Epidermal melanocyte (primary cell): ENCODE data around the gene ISM2.

Source experiments
- DNase-seq: peaks from one replicate; pipeline ENCODE4 v3.0.0; 2011; ENCODE audit warnings: low spot score; ENCODE audit not compliant: insufficient read length

The ISM2 gene

DNA sequence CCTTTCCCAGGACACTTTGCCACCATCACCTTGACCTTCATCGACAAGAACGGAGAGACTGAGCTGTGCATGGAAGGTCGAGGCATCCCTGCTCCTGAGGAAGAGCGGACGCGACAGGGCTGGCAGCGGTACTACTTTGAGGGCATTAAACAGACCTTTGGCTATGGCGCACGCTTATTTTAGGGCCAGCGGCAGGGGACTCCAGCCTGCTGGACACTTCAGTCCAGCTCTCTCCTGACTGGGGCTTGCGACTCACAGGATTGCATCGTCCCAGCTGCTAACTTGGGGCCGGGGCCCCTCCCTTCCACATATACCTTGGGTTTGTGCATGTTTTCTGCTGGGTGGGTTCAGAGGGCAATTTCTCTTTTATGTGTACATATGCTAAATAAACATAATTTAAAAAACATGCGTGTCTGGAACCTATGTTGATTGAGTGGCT, 29.5 kb downstream of the ISM2 start:
- DNase-seq: no peak

GRCh38 chr14:77467801-77468200, 30.8 kb downstream of the ISM2 start:
- DNase-seq: no peak

DNA sequence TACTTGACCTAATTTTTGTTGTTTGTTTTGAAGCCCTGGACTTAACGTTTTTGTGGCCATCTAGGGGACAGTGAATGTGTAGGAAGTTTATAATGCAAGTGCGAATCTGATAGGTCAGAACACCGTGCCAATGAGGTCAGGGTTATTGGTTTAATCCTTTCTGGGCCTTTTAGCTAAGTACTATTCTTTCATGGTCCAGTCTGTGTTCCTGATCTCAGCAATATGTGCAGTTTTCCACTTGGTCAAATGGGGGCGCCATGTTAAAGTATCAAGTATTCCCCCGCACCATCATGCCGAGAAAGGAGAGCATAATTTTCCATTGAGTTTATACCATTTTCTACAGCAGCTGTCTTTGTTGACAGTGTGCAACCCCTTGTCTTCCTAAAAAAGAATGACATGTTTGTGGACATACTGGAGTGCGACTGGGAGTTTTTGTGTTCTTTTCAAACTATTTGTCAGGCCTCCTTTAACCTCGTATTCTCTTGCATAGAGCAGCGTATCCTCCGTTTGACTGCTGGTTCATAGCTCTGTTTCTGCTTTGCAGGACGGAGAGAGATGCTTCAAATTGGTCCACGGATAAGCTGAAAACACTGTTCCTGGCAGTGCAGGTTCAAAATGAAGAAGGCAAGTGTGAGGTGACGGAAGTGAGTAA, 39.4 kb downstream of the ISM2 start:
- DNase-seq: no peak

DNA sequence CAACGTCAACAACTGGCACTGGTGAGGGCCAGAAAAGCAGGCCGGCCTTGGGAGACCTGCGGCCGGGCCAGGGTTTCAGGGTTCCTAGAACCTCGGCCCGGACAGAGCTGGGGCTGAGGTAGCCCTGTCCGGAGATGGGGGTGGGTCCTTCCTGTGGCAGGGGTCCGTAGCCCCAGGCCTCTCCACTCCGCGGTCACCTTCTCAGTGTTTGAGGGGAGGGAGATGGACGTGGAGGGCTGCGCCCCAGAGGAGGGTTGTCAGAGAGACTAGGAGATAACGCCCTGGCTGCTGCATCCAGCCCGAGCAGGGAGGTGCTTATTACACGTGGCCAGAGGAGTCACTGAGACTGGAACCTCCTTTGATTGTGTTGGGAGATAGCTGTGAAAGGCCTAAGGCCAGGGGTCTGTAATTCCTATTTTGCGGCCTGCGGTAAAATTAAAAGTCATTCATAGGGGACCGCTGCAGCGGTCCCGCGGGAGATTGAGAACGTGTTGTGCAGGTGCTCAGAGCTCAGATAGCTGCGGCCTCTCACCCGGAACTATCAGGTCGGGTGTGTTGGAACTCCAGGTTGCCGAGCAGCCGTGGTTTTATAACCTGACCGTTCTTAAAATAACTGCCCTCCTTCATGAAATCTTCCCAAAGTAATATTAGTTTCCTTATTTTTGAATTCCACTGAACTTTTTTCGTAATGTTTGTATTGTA, 40.2 kb downstream of the ISM2 start:
- no peak for DNase-seq

DNA sequence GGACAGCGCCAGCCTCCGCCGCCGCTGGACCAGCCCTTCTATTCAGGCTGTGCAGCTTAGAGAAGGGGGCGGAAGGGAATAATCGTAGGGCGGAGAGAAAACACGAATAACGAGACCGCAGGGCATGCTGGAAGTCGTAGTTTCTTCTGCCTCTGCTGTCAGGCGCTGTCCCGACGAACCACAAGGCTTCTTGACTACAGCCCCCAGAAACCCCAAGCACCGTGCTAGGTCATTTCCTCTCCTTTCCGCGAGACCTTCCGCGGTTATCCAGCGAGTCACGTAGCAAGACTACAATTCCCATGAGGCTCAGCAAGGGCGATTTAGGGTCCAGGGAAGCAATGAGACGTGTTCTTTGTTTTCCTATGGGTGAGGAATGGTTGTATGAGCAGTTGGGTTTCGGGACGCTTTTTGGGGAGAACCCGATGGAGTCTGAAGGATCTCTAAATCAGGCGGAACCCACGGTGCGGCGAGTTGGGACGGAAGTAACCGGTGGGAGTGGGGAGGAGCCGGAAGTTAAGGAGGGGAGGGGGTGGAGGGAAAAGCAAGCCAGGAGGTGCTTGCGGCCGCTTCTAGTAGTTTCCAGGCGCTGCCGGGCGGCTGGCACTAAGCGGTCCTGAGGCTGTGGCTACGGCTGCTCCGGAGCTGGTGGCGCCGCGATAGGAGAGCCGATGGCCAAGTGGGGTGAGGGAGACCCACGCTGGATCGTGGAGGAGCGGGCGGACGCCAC, 40.9 kb downstream of the ISM2 start, which contains the start of the genes AHSA1 and VIPAS39:
TSS of gene AHSA1 (plus strand) at position 572 of the 727 bp plus-strand sequence. CDS start at position 669, 97 bp downstream.
TSS of gene VIPAS39 (minus strand) at position 80 of the 727 bp plus-strand sequence. CDS start 3,499 bp downstream, outside the sequence.
- peak; percentile 84 for DNase-seq

DNA sequence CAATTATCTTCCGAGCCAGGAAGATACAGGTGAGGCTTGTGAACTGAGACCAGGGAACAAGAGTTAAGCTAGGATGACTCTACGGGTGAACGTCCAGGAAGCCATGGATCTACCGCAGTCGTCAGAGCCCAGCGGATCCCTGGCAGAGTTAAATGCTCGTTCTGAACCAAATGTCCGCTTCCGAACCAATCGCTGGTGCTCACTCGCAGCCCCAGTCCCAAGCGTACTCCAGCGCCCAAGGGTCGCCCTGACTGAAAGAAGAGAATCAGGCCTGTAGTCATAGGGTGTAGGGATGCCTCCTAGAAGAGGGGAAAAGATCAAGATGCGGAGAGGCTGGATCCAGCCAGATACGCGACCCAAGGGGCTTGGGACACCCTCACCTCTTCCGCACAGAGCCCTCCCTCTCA, 41.5 kb downstream of the ISM2 start:
- no peak for DNase-seq

DNA sequence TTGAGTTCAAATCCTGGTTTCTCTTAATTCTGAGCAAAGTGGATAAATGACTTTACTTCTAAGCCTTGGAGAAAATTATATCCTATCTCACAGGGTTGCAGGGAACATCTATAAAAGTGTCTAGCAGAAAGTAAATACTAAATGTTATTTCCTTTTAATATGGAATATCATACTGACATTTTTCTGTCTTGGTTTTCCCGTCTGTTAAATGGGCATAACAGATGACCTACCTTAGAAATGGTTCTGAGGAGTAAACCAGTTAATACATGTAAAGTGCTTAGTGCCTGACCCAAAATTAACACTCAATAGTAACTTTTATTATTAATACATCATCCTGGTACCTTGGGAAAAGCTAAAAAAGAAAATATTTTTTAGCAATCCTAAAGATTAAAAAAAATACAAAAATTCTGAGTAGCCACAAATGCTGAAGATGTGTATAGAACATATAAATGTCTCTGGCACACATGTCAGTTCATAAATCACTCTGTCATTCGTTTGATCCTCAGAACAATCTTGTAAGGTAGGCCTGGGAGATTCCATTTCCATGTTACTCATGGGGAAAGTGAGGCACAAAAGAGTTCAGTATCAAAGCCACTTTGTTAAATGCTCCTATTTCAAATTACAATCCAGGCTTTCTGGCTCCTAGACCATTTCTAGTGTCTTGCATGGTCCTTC, 42.5 kb downstream of the ISM2 start:
- DNase-seq: no peak

DNA sequence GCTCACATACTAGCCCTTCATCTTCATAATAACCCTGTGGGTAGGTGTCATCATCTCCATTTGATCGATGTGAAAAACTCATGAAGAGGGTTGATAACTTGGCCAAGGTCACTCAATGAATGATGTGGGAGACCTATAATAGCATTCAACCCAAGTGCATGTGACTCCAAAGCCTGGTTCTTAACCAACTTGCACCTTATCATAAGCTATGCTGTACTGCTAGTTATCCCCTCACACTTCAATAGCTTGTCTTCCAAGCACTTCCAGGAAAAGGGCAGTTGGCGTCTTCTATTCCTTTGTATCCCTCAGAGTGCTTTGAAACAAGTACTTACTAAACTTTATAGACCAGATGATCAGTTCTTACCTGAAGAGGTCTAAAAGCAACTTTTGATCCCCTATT, 56.4 kb downstream of the ISM2 start:
- no peak for DNase-seq

DNA sequence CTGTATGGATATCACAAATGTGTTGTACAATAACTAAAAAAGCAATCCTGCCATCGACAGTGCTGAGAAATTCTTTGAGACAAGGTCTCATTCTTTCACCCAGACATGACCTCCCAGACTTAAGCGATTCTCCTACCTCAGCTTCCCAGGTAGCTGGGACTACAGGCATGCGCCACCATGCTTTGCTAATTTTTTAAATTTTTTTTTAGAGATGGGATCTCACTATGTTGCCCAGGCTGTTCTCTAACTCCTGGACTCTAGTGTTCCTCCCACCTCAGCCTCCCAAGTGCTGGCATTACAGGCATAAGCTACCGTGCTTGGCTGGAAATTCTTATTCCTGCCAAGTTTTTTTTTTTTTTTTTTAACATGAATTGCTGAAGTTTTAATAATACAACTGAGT, 58.8 kb downstream of the ISM2 start:
- DNase-seq: no peak

DNA sequence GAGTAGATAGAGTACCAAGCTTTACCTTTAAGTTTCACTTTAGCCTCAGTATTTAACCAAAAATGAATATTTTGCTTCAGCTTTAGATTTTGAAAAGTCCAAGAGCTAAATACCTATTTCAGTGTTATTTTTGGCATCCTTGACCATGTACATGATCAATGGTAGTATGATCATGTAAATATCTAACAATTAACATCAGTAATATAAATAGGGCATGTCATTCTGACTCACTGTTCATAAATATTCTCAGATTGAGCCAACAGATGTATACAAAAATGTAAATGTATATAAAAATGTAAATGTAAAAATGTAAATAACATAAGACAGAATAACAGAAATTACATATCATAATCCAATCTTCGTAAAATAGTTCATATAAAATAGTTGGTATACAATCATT, 60.0 kb downstream of the ISM2 start:
- no peak for DNase-seq

- DNase-seq: no peak
Measured at GRCh38 chr14:77436042-77436441, 62.6 kb downstream of the ISM2 start.

DNA sequence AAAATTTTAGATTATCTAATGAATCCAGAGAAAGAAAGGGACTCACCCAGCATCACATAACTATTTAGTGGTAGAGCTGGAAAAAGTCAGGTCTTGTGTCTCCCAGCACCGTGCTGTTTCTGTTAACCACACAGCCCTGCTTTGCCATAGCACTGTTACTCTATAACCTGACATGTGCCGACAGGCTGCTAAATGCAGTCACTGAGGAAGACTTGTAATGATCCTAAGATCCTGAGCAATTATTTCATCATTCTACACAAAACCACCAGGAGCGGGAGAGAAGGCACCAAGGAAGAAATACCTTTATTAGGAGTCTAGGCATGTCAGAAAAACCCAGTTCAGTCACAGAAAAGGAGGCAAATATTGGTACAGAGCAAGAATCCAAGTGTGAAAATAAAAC, 72.2 kb downstream of the ISM2 start:
- DNase-seq: no peak

DNA sequence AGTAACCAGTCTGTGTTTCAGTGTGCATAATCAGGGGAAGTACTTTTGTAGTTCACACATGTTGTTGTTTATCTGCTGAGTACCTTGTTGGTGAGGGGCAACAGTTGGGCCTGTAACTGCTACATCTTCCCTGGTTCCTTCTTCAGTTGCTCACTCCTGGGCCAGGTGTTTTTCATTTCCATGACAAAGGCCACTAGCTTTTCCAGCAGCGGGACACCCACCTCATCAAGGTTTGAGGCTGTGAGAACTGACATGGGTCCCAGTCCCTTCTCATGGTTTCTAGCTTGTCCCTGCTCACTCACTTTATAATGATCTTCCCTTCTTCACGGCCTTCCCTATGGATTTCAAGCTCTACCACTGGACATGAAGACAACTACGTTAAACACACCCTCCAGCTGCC, 73.8 kb downstream of the ISM2 start:
- no peak for DNase-seq
